Smooth muscle cell of the brain vasculature (primary cell): ENCODE measurements around the gene CHRNB2.

Source experiments
- DNase-seq: peaks from one replicate; pipeline ENCODE4 v3.0.0-alpha.2; 2012; ENCODE audit warnings: low read depth, low spot score

Gene CHRNB2

DNA sequence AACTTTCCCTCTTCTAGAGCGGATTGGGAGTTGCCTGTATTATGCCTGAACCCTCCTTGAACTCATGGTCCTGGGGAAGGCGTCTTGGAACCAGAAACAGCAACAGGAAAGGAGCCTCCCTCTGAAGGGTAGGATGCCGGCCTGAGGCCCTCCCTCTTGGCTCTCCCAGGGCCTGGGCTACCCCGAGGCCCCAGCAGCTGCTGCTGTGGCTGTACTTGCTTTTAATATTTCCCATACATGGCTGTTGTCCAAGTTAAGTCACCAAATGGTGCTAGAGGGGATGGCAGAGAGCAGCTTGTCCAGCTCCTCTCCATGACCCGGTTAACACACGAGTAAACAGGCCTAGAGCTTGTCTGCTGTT is 10.5 kb downstream of the CHRNB2 start:
- no peak for DNase-seq

DNA sequence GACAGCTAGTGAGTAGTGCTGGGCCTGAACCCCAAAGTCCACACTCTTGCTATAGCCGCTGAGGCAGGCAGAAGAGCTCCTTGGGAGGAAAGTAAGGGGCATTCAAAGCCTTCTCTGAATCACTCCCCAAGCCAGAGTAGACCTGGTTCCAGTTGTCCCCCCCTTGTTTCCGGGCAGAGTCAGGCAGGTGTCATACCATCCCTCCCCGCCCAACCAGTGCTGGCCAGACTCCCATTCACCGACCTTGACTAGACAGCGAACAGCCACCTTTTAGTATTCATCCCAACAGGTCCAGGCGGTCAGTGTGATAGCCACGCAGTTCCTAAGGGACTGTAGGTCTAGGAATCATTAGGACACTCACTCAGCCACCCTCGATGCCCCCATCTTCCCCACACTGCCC is 11.8 kb downstream of the CHRNB2 start:
- DNase-seq, result no peak

GRCh38 chr1:154581766-154582165 is 14.2 kb downstream of the CHRNB2 start:
- no peak for DNase-seq

DNA sequence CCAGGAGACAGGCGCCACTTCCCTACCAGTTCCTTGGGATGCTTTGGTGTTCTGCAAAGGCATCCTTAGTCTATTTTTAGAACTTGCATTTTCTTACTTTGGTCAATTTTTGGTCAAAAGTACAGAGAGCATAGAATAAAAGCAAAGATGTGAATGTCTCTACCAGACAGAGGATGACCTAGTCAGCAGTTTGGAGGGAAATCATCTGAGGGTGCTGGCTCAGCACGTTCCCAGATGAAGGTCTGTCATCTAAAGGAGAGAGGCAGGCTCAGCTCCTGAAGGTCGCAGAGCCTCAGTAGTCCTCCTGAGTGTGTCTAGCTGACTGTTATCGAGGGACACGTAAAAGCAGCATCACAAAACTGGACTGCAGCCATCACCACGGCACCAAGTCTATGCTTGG is 15.3 kb downstream of the CHRNB2 start:
- no peak for DNase-seq

- DNase-seq, result no peak
Observed at GRCh38 chr1:154583773-154584172, 16.2 kb downstream of the CHRNB2 start.

GRCh38 chr1:154584267-154584994 is 16.9 kb downstream of the CHRNB2 start:
- DNase-seq, result no peak

- no peak for DNase-seq
Observed at GRCh38 chr1:154586231-154586630, 18.7 kb downstream of the CHRNB2 start.

GRCh38 chr1:154586641-154587040 is 19.1 kb downstream of the CHRNB2 start:
- DNase-seq, result no peak

- no peak for DNase-seq
Observed at GRCh38 chr1:154589780-154590179, 22.2 kb downstream of the CHRNB2 start.

GRCh38 chr1:154590756-154591155 is 23.2 kb downstream of the CHRNB2 start:
- no peak for DNase-seq

GRCh38 chr1:154591206-154591605 is 23.6 kb downstream of the CHRNB2 start:
- DNase-seq, result no peak

GRCh38 chr1:154593390-154593789 is 25.8 kb downstream of the CHRNB2 start:
- DNase-seq, result no peak

DNA sequence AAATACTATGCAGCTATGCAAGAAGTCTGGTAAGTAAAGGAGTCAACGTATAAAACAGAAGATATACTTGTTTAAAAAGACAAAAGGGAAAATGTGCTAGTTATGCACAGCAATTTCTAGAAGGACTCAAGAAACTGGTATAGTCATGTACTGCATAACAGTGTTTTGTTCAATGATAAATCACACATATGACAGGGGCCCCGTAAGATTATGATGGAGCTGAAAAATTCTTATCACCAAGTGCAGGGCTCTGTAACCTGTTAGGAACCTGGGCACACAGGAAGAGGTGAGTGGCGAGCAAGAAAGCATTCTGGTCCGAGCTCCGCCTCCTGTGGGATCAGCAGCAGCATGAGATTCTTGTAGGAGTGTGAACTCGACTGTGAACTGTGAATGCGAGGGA is 27.2 kb downstream of the CHRNB2 start:
- DNase-seq, result no peak

- no peak for DNase-seq
Observed at GRCh38 chr1:154595621-154596020, 28.0 kb downstream of the CHRNB2 start.

GRCh38 chr1:154598871-154599635 is 31.5 kb downstream of the CHRNB2 start:
- no peak for DNase-seq

GRCh38 chr1:154599658-154600057 is 32.1 kb downstream of the CHRNB2 start:
- no peak for DNase-seq

DNA sequence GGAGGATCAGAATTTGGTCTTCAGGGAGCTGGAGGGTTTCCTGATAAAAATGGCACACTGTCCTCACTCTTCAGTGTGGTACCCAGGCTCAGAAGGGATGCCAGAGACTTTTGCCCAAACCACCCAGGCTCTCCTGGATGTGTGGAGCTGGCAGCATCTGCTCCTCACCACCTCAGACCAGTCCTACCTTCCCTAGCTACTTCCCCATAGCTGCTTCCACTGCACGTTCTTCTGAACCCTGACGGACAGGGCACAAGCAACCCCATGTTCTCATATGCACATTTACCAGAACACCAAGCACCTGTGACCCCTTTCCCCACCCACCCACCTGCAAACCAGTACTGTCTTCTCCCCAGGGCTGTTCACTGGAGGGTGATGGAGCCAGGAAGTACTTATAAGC is 35.7 kb downstream of the CHRNB2 start:
- DNase-seq, result no peak

DNA sequence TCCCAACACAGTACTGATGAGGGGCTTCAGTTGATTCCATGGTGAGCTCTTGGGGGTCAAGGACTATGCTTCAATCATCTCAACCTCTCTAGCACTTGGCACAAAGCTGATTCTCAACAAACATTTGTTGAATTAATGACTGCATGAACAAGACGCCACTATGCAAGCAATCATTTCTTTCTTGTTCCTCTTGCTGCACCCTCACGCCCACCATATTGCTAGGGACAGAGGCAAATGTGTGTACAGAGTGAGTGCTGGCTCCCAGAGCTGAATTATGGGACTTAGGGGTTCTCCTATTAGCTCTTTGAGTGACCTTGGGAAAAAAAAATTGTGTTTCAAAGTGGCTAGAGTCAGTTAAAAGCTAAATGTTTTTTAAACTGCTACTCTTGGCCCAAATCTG is 38.0 kb downstream of the CHRNB2 start:
- no peak for DNase-seq

DNA sequence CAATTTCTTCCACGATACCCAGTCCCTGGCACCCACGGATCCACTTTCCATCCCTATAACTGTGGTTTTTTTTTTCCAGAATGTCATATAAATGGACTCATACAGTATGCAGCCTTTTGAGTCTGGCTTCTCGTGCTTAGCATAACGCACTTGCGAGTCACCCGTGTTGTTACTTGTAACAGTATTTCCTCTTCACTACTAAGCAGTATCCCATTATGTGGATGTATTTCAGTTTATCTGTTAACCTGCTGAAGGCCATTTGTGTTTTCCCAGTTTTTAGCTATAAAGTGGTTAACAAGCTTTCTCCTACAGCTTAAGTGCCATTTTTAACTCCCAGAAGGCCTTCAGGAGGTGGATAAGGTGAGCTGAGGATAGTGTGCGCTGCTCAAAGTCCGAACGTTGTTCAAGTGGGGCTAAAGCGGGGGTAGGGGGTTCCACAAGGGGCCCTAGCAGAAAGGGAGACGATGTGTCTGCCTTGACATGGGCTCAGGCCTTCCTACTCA is 39.6 kb downstream of the CHRNB2 start:
- no peak for DNase-seq

GRCh38 chr1:154607609-154608396 is 40.2 kb downstream of the CHRNB2 start, which contains the start of gene ADAR:
Gene ADAR (minus strand): TSS chr1:154608186. CDS start chr1:154608006, 180 bp downstream.
- peak; percentile 91 for DNase-seq

GRCh38 chr1:154608397-154609270 is 41.1 kb downstream of the CHRNB2 start:
- DNase-seq, result peak; percentile 52
